Transverse colon (tissue), 4 donors: ENCODE data around the gene GLOD5. TPM values are rescaled to one million over a fixed set of nuclear protein-coding genes. Genes with fewer than 3 reads are reported as not detected.

Experiments
- DNase-seq: peaks from one replicate; pipeline ENCODE4 v3.0.0-alpha.2; 2019
- H3K27ac ChIP-seq, 4 donors: fragments of 200-600 bp; sonication (generic); 2 replicates each; pipeline ENCODE4 v1.5.1; 2016 to 2018; ENCODE audit warnings: inconsistent platforms in 4 of 4
- H3K27me3 ChIP-seq: fragments of 200-600 bp; sonication (generic); 2 replicates; pipeline ENCODE4 v1.5.1; 2017; ENCODE audit warnings: inconsistent platforms
- H3K36me3 ChIP-seq, 4 donors: fragments of 200-600 bp; sonication (generic); 2 replicates each; pipeline ENCODE4 v1.5.1; 2017 to 2019; ENCODE audit warnings: inconsistent platforms in 4 of 4
- H3K4me1 ChIP-seq, 4 donors: fragments of 200-600 bp; sonication (generic); 2 replicates each; pipeline ENCODE4 v1.5.1; 2017 to 2020; ENCODE audit warnings: inconsistent platforms in 4 of 4
- H3K4me3 ChIP-seq, 4 donors: fragments of 200-600 bp; sonication (generic); 1 replicate in 1 of 4; 2 replicates in 3 of 4; pipeline versions ENCODE4 v1.5.1 to v1.6.1; 2017 to 2019; ENCODE audit warnings: inconsistent platforms in 4 of 4
- H3K9me3 ChIP-seq, 2 donors: fragments of 200-600 bp; sonication (generic); 2 replicates each; pipeline ENCODE4 v1.5.1; 2017 to 2019; ENCODE audit warnings: inconsistent platforms in 2 of 2
- EP300 ChIP-seq: sonication (generic); formaldehyde crosslinking; IDR thresholded peaks from one replicate; pipeline ENCODE4 v1.6.1; 2017; ENCODE audit warnings: antibody characterized with exemption, low read depth
- POLR2A ChIP-seq: fragments of 450-650 bp; IDR thresholded peaks from one replicate; pipeline ENCODE4 v1.6.1; 2016; ENCODE audit warnings: antibody characterized with exemption, mild to moderate bottlenecking, moderate library complexity
- POLR2AphosphoS5 ChIP-seq, 3 donors: sonication (generic); formaldehyde crosslinking; IDR thresholded peaks; one replicate each; pipeline ENCODE4 v1.6.1; 2016; ENCODE audit warnings: antibody characterized with exemption in 3 of 3
- WGBS, 2 donors: methylation state at CpG; one replicate each; pipeline ENCODE4 v1.1.5; 2018; ENCODE audit warnings: low coverage in 1 of 2; 5-methylcytosine and 5-hydroxymethylcytosine counted together
- in situ Hi-C, 4 donors: fragments of 200-750 bp; cut with MboI; loops; one replicate each; pipeline versions ENCODE4 v1.15.0 to v1.15.1; 2017; ENCODE audit warnings: low sequenced_read_pairs in 3 of 4, low pct_ligation_motif_present in 1 of 4, low pct_unique_long_range_greater_than_20kb in 1 of 4
- intact Hi-C: fragments of 100-400 bp; cut with DNase I; formaldehyde crosslinking; loops from one replicate; pipeline ENCODE4 v1.15.1; 2023; ENCODE audit warnings: low total_unique reads
- total RNA-seq, 4 donors: library from RNA; depleted of rRNA; stranded (reverse); fragments of >200 nt; gene quantifications; one replicate each; pipeline ENCODE4 v1.1.0, GENCODE V29; 2016
- TF ChIP-seq, protein P1 (sequence below), 5 experiments: fragments of 200-600 bp in 3 of 5; fragments of 450-650 bp in 2 of 5; sonication (generic) in 3 of 5; IDR thresholded peaks; 1 replicate in 2 of 5; 2 replicates in 3 of 5; pipeline ENCODE4 v1.5.1; 2016 to 2017; ENCODE audit warnings: antibody characterized with exemption in 5 of 5, inconsistent platforms in 3 of 5, mild to moderate bottlenecking in 2 of 5, moderate library complexity in 1 of 5

GLOD5 gene
- total RNA-seq, 4 donors from 2014 or later, result 4.8 to 18.4 TPM; not detected in 2

DNA sequence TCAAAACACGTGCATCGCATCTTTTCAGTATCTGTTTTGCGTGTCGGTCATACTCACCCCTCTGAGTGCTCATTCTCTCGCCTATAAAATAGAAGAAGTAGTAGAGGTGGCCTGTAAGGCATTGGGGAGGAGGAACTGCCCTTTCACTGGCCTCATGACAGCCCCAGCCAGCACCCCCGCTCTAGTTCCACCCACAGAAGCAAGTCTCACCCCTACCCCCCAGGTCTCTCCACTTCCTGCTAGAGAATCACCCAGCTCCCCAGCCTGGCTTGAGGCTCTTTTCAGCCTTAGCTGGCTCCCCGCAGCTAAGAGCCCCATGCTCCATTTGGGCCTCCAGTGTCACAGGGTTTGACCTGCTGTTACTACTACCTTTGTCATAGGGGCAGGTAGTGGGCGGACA, 52.1 kb downstream of the GLOD5 start:
- Histone ChIP-seq H3K4me3 (no peak overlapping the region), H3K36me3 (no peaks in the 10 kb centered on the region), H3K27me3 (no peaks in the 10 kb centered on the region), H3K4me1 (no peaks in the 10 kb centered on the region), H3K9me3 (no peaks in the 10 kb centered on the region), H3K27ac (no peak overlapping the region)
- in situ Hi-C loops (no loop called here), intact Hi-C loops (no loop called here)
- no peak for TF ChIP-seq EP300
- TF ChIP-seq, protein P1, sequence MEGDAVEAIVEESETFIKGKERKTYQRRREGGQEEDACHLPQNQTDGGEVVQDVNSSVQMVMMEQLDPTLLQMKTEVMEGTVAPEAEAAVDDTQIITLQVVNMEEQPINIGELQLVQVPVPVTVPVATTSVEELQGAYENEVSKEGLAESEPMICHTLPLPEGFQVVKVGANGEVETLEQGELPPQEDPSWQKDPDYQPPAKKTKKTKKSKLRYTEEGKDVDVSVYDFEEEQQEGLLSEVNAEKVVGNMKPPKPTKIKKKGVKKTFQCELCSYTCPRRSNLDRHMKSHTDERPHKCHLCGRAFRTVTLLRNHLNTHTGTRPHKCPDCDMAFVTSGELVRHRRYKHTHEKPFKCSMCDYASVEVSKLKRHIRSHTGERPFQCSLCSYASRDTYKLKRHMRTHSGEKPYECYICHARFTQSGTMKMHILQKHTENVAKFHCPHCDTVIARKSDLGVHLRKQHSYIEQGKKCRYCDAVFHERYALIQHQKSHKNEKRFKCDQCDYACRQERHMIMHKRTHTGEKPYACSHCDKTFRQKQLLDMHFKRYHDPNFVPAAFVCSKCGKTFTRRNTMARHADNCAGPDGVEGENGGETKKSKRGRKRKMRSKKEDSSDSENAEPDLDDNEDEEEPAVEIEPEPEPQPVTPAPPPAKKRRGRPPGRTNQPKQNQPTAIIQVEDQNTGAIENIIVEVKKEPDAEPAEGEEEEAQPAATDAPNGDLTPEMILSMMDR (IDR thresholded peaks at IDR 0.05), result no peak
- WGBS, 2 donors, result 92 to 100% methylated on average over 2 to 8 of the region's 8 CpGs
- no peak for DNase-seq

DNA sequence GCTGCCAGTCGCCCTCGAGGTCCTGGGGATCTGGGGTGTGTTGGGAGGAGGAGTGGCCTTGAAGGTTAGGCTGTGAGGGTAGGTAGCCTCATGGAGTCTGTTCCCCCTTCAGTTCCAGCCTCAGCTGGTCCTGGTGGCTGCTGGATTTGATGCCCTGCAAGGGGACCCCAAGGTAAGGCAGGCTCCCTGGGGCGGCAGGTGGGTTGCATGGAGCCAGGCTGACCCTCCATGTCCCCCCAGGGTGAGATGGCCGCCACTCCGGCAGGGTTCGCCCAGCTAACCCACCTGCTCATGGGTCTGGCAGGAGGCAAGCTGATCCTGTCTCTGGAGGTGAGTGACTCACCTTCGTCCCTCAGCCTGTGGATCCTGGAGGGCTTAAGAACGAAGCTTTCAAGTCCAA, 53.2 kb downstream of the GLOD5 start:
- H3K36me3 ChIP-seq, result no peaks in the 10 kb centered on the region

DNA sequence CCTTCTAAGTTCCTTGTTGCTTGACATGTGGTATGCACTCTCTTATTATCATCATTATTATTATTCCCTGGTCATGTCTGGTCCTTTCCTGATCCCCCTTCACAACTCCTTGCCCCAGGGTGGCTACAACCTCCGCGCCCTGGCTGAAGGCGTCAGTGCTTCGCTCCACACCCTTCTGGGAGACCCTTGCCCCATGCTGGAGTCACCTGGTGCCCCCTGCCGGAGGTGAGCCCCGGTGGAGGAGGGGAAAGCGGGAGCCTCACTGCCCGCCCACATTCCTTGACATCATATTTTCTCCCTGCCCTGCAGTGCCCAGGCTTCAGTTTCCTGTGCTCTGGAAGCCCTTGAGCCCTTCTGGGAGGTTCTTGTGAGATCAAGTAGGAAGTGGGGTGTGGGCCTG, 53.7 kb downstream of the GLOD5 start:
- in situ Hi-C loops, result no loop called here

More for the DNA sequence above, 53.2 kb downstream of the GLOD5 start:
- TF ChIP-seq EP300 (no peak), POLR2A (no peak), POLR2AphosphoS5 (IDR thresholded peaks at IDR 0.05) (no peak)
- TF ChIP-seq, protein P1 (IDR thresholded peaks at IDR 0.05), result no peak
- DNase-seq, result no peak
- H3K27me3 ChIP-seq, result no peaks in the 10 kb centered on the region
- 90% methylated on average over 8 of the region's 8 CpGs; no CpG with 5 or more reads in 1 of the 2 donors for WGBS, 2 donors
- intact Hi-C loops, result no loop called here
- no peak overlapping the region for H3K4me3 ChIP-seq
- no peaks in the 10 kb centered on the region for H3K9me3 ChIP-seq
- no peaks in the 10 kb centered on the region for H3K4me1 ChIP-seq
- in situ Hi-C loops, result no loop called here
- no peak overlapping the region for H3K27ac ChIP-seq

DNA sequence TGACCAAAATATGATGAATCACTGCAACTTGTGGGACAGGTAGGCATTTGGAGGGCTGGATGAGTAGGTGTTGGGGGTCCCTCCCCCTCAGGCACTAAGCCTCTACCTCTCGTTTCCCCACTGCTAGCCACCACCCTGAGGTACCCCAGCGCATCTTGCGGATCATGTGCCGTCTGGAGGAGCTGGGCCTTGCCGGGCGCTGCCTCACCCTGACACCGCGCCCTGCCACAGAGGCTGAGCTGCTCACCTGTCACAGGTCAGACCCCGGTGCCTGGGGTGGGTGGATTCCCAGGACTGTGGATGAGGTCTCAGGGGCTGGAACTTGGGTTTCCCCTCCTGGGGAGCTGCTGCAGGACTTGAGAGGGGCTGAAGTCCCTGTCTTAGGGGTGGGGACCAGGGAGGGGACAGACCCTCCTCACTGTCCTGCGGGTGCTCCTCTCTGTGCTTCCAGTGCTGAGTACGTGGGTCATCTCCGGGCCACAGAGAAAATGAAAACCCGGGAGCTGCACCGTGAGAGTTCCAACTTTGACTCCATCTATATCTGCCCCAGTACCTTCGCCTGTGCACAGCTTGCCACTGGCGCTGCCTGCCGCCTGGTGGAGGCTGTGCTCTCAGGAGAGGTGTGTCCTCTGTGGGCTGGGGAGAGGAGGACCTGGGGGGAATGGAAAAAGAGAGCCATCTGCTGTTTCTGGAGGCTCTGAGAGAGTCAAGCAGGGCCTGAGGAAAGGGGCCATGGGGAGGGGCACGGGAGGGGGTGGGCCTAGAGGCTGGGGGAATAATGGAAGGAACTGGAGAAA, 54.7 kb downstream of the GLOD5 start:
- in situ Hi-C loops, result no loop called here
- WGBS, 2 donors, result 93% methylated on average over 18 of the region's 18 CpGs; no CpG with 5 or more reads in 1 of the 2 donors
- no peaks in the 10 kb centered on the region for H3K9me3 ChIP-seq
- TF ChIP-seq EP300 (no peak), POLR2AphosphoS5 (IDR thresholded peaks at IDR 0.05) (no peak), POLR2A (no peak)
- TF ChIP-seq, protein P1 (IDR thresholded peaks at IDR 0.05), result no peak
- no peaks in the 10 kb centered on the region for H3K27me3 ChIP-seq
- no peak for DNase-seq
- no peak overlapping the region for H3K27ac ChIP-seq
- no peaks in the 10 kb centered on the region for H3K36me3 ChIP-seq
- no peaks in the 10 kb centered on the region for H3K4me1 ChIP-seq
- no peak overlapping the region for H3K4me3 ChIP-seq
- intact Hi-C loops, result no loop called here

More for the DNA sequence above, 53.7 kb downstream of the GLOD5 start:
- H3K4me3 ChIP-seq, result no peak overlapping the region
- intact Hi-C loops, result no loop called here
- no peaks in the 10 kb centered on the region for H3K9me3 ChIP-seq
- no peaks in the 10 kb centered on the region for H3K4me1 ChIP-seq
- DNase-seq, result no peak
- no peaks in the 10 kb centered on the region for H3K36me3 ChIP-seq
- 82% methylated on average over 8 of the region's 8 CpGs; no CpG with 5 or more reads in 1 of the 2 donors for WGBS, 2 donors
- H3K27me3 ChIP-seq, result no peaks in the 10 kb centered on the region
- TF ChIP-seq POLR2AphosphoS5 (IDR thresholded peaks at IDR 0.05) (no peak), POLR2A (no peak), EP300 (no peak)
- TF ChIP-seq, protein P1 (IDR thresholded peaks at IDR 0.05), result no peak
- H3K27ac ChIP-seq, result no peak overlapping the region
